Measurements from ENCODE around the gene SUGCT. TPM values are rescaled to one million over a fixed set of nuclear protein-coding genes. Genes with fewer than 3 reads are reported as not detected.

Gene SUGCT
- total RNA-seq, 1 experiment from 2014 or later, result 5.4 TPM

DNA sequence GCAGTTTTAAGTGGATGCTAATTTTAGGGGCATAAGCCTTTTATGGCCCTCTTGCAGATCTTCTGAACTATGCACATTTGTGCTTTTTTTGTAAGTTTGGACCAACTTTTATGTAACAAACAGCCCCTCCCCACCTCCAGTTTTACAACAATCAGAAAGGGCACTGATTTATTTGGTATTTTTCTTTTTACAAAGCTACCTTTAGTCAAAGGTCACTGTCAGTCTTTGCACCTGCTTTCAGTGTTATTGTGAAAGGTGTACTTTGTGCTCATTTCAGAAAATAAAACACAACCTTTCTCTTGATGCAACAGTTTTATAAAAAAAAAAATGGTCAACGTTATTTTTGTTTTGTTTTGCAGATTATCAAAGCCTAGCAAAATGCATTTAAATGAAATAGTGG lies 39.6 kb upstream of the SUGCT start:
- H2AK5ac ChIP-seq (ENCODE audit: insufficient read length, low read length), result no peak overlapping the region

More for the DNA sequence above, 39.6 kb upstream of the SUGCT start:
- Histone ChIP-seq H3K23me2 (ENCODE audit: insufficient read length, low read depth, low read length, poor library complexity, severe bottlenecking) (no peaks in the 10 kb centered on the region), H3K56ac (ENCODE audit: insufficient read length, low read depth, low read length) (no peak overlapping the region), H3K27me3 (ENCODE audit: insufficient read depth, low read length) (no peaks in the 10 kb centered on the region), H2BK15ac (ENCODE audit: low read depth, low read length) (no peak overlapping the region), H4K5ac (ENCODE audit: insufficient read length, low read depth, low read length) (no peak overlapping the region), H3K79me1 (ENCODE audit: insufficient read depth, low read depth, low read length, poor library complexity, severe bottlenecking) (no peaks in the 10 kb centered on the region), H2AFZ (ENCODE audit: low read length) (no peak overlapping the region), H3K27ac (ENCODE audit: insufficient read length, low read depth, low read length) (no peak overlapping the region), H3K4me2 (ENCODE audit: insufficient read depth, insufficient read length, low read length) (no peak overlapping the region), H3K79me2 (ENCODE audit: insufficient read depth, low read length) (no peaks in the 10 kb centered on the region), H2BK5ac (ENCODE audit: insufficient read length, low read length) (no peak overlapping the region), H3K9me3 (ENCODE audit: control insufficient read depth, low read depth, low read length) (no peaks in the 10 kb centered on the region), H3K23ac (ENCODE audit: insufficient read length, low read depth, low read length) (no peak overlapping the region), H4K8ac (replicated peaks; ENCODE audit: insufficient read length, low read depth, low read length) (no peak overlapping the region), H4K91ac (ENCODE audit: insufficient read length, low read depth, low read length) (no peak overlapping the region), H4K20me1 (ENCODE audit: control insufficient read depth, insufficient read depth, insufficient read length) (no peaks in the 10 kb centered on the region), H2BK12ac (ENCODE audit: insufficient read length, low read depth, low read length) (no peak overlapping the region), H3K14ac (ENCODE audit: insufficient read depth, low read length) (no peak overlapping the region), H3K4ac (ENCODE audit: low read depth, low read length) (no peak overlapping the region), H2BK120ac (ENCODE audit: low read depth, low read length, poor library complexity, severe bottlenecking) (no peak overlapping the region), H2BK20ac (ENCODE audit: low read depth, low read length, poor library complexity, severe bottlenecking) (no peak overlapping the region), H3K4me1 (ENCODE audit: insufficient read depth, low read length) (no peaks in the 10 kb centered on the region; the same call in 1 of the 2 replicates), H3K9ac (ENCODE audit: extremely low read depth, insufficient read length, low read length) (no peak overlapping the region), H3T11ph (ENCODE audit: low read length) (no peak overlapping the region), H3K18ac (ENCODE audit: insufficient read length, low read depth, low read length) (no peak overlapping the region)
- WGBS (ENCODE audit: extremely low coverage, insufficient read length, low lambda C conversion rate), result no CpG with 5 or more reads among the region's 1 CpG
- DNase-seq, result no peak
- peaks cover 6 to 40% (median 31%) of the 10 kb centered on the region in 3 experiments; a peak in 6 of 7 replicates for H3K36me3 Mint-ChIP-seq (ENCODE audit: insufficient read depth in 1 of 3, low read depth in 3 of 3)
- H3K9me3 Mint-ChIP-seq, result no peaks in the 10 kb centered on the region
- TF ChIP-seq, protein P1, sequence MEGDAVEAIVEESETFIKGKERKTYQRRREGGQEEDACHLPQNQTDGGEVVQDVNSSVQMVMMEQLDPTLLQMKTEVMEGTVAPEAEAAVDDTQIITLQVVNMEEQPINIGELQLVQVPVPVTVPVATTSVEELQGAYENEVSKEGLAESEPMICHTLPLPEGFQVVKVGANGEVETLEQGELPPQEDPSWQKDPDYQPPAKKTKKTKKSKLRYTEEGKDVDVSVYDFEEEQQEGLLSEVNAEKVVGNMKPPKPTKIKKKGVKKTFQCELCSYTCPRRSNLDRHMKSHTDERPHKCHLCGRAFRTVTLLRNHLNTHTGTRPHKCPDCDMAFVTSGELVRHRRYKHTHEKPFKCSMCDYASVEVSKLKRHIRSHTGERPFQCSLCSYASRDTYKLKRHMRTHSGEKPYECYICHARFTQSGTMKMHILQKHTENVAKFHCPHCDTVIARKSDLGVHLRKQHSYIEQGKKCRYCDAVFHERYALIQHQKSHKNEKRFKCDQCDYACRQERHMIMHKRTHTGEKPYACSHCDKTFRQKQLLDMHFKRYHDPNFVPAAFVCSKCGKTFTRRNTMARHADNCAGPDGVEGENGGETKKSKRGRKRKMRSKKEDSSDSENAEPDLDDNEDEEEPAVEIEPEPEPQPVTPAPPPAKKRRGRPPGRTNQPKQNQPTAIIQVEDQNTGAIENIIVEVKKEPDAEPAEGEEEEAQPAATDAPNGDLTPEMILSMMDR (conservative IDR thresholded peaks at IDR 0.05), result no peak
- peaks cover 13 to 22% of the 10 kb centered on the region in 2 experiments for H3K4me1 Mint-ChIP-seq
- H3K4me3 Mint-ChIP-seq, result no peak overlapping the region
- H3K27ac Mint-ChIP-seq, result peak overlapping the region in 1 of 3 experiments; percentile 57; a peak in 1 of 7 replicates
- no peaks in the 10 kb centered on the region for H3K27me3 Mint-ChIP-seq (ENCODE audit: low read depth)
